ENCODE data around the gene PCSK7. TPM values are rescaled to one million over a fixed set of nuclear protein-coding genes. Genes with fewer than 3 reads are reported as not detected.

Gene PCSK7
- 58.2 and 70.0 TPM in 2 replicates for total RNA-seq

DNA sequence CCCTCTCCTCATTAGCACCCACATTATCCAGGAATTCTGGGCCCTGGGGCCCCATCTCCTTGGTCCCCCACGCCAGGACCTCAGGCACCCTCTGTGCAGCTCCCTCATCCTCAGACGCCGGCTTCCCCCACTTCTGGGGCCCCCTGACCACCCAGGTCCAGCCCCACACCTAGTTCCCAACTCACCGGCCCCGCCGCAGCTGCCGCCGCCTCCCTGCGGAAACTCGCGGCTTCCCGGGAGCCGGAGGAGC lies at the start of gene PCSK7:
TSS of gene PCSK7 (minus strand) at position 232 of the 250 bp plus-strand sequence. CDS start 2,229 bp downstream, outside the sequence.

DNA sequence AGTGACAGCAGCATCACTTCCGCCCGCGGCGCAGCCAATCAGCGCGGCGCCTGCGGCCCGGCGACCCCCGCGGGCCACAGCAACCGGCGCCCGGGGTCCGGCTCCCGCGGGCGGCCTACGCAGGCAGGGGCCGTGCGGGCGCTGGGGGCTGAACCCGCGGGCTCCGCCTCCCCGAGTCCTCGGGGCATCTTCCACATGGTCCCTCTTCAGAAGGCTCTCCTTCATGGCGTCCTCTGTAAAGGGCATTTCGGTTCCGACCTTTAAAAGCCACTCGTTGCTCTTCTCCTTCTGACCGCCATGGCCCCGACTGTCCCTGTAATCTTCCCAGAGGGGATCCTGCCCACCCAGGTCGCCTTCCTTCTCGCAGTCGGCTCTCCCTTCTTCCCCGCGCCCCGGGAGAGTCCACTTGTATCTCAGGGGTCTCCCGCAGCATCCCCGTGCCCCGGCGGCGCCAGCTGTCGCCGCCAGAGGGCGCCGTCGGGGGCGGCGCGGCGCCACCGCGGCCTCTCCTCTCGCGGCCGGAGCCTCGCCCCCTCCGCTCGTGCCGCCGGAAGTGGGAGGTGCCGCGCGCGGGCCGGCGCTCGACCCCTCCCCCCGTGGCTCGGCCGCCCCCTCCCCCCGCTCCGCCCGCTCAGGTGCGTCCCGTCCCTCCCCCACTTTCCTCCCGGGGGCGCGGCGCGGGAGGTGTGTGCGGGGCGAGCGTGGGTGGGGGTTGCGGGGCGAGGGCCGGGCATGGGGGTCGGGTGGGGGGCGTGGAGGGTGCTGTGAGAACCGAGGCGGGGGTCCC lies 412 bp upstream of the PCSK7 start, which contains the start of gene RNF214:
TSS of gene RNF214 (plus strand) at position 580 of the 787 bp plus-strand sequence. CDS start 1,602 bp downstream, outside the sequence.

GRCh38 chr11:117199053-117199915 lies 32.6 kb downstream of the PCSK7 start, which contains the start of gene TAGLN:
Gene TAGLN (plus strand): TSS chr11:117199370. CDS start chr11:117203014, 3,644 bp downstream.

GRCh38 chr11:117178210-117179034 lies 53.5 kb downstream of the PCSK7 start, which contains the start of gene SIDT2:
Gene SIDT2 (plus strand): TSS chr11:117178743. CDS start chr11:117179264, 521 bp downstream.

Other genes starting within 250 kb of the PCSK7 start
- 16.6 and 36.9 TPM in 2 replicates for gene SIK3, start 133.6 kb downstream of the PCSK7 start, total RNA-seq
- gene PAFAH1B2, start 87.8 kb downstream of the PCSK7 start, total RNA-seq, result 139 and 201 TPM in 2 replicates
- 19.6 and 35.8 TPM in 2 replicates for gene SIDT2, start 53.3 kb downstream of the PCSK7 start, total RNA-seq
- 3,181 and 4,352 TPM in 2 replicates for gene TAGLN, start 32.7 kb downstream of the PCSK7 start, total RNA-seq
- gene RNF214, start 598 bp upstream of the PCSK7 start, total RNA-seq, result 9.8 and 12.8 TPM in 2 replicates
- 2.4 and 4.7 TPM in 2 replicates for gene BACE1-AS, start 59.3 kb upstream of the PCSK7 start, total RNA-seq
- 34.1 and 44.4 TPM in 2 replicates for gene BACE1, start 84.2 kb upstream of the PCSK7 start, total RNA-seq
- 32.4 and 37.6 TPM in 2 replicates for gene CEP164, start 95.8 kb upstream of the PCSK7 start, total RNA-seq

All from smooth muscle cell of the umbilical artery (primary cell).